Fibroblast of pulmonary artery (primary cell): Measurements from ENCODE around the gene PAQR8.

ENCODE experiments used
- DNase-seq: peaks from one replicate; pipeline ENCODE4 v3.0.0-alpha.2; 2010; ENCODE audit warnings: low read depth
- H3K4me3 ChIP-seq: replicated peaks from 2 replicates; pipeline ENCODE4 v1.5.1; 2011; ENCODE audit warnings: low read depth, mild to moderate bottlenecking, control low read depth, low read length, moderate library complexity
- CTCF ChIP-seq: IDR thresholded peaks from 2 replicates; pipeline ENCODE4 v1.5.1; 2011; ENCODE audit warnings: mild to moderate bottlenecking, control low read depth, low read length, inconsistent platforms; ENCODE audit errors: missing control alignments

The PAQR8 gene

DNA sequence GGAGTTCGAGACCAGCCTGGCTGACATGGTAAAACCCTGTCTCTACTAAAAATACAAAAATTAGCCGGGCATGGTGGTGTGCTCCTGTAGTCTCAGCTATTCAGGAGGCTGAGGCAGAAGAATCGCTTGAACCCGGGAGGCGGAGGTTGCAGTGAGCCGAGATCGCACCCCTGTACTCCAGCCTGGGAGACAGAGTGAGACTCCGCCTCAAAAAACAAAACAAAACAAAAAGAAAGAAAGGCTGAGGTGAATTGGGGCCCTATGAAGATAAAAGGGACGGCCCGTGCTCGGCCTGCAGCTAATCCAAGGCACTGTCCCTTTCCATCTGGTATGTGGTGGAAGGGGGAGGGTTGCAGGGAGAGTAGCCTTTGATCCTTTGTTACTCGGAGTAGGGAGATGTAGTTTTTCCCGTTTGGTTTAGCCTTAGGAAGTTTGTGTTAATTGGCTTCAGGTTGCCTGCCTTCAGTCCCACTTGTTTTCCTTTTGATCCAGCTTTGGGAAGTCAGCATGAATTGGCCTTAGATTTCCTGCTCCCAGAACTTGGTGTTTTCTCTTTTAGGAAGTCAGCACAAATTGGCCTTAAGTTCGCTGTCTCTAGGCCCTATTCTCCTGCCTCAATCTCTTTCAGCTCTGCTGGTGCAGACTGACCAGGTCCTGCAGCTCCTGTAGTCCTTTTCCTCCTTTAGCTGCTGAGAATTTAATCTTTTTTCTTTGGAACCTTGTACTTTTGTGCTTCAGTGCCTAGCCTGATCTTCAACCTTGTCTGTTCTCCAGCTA lies 36.1 kb upstream of the PAQR8 start:
- H3K4me3 ChIP-seq, result no peak overlapping the region
- no peak for DNase-seq
- TF ChIP-seq CTCF, result no peak

DNA sequence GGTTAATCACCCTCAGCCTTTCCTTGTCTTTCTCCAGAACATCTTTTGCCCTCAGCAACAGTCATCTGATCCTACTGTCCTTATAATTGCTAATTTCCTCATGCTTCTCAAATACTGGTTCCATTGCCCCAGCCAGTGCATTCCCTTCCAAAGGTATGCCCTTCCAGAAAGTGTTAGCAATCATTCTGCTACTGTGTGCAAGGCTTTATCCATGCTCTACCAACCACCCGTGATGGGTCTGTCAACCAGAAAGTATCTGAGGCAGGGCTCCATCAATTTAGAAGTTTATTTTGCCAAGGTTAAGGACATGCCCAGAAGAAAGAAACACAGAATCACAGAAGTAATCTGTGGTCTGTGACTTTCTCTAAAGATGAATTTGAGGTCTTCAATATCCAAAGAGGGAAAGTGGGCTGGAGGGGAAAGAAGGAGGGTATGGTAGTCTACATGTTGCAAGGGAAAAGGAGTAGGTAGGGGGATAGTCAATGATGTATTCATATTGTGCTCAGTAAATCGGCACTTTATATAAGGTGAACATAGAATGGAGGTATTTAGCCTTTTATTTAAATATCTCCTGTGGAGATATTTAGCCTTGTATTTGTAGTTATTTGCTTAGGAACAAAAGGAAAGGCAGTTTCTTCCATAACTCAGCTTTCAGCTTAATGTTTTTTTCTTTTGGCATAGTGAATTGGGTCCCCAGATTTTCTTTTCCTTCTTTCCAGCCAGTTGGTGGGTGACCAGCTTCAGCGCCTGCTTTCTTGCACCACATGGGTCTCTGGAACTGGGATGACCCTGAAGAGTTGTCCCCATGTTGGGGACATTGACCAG lies 35.2 kb upstream of the PAQR8 start:
- DNase-seq, result no peak
- no peak overlapping the region for H3K4me3 ChIP-seq
- no peak for TF ChIP-seq CTCF

GRCh38 chr6:52328303-52328662 lies 33.7 kb upstream of the PAQR8 start:
- no peak for DNase-seq
- H3K4me3 ChIP-seq, result no peak overlapping the region
- TF ChIP-seq CTCF, result no peak

GRCh38 chr6:52328729-52329128 lies 33.2 kb upstream of the PAQR8 start:
- DNase-seq, result no peak
- H3K4me3 ChIP-seq, result no peak overlapping the region
- TF ChIP-seq CTCF, result no peak

- no peak for TF ChIP-seq CTCF
- no peak for DNase-seq
- no peak overlapping the region for H3K4me3 ChIP-seq
These were observed 31.5 kb upstream of the PAQR8 start for GRCh38 chr6:52330470-52330869.

GRCh38 chr6:52331793-52332457 lies 30.0 kb upstream of the PAQR8 start:
- no peak for DNase-seq

More at GRCh38 chr6:52331793-52332457, 30.0 kb upstream of the PAQR8 start:
- no peak for TF ChIP-seq CTCF
- no peak overlapping the region for H3K4me3 ChIP-seq
